GM13976 (cell line): Measurements from ENCODE around the gene HEXIM2.

Experiments
- DNase-seq: peaks from one replicate; pipeline ENCODE4 v3.0.0; 2012; ENCODE audit warnings: low spot score
- in situ Hi-C: fragments of 300-500 bp; cut with MboI; formaldehyde crosslinking; loops from one replicate; pipeline ENCODE4 v1.12.0; 2022; ENCODE audit warnings: low sequenced_read_pairs, mixed read lengths, inconsistent platforms; ENCODE audit not compliant: unreplicated experiment
- TF ChIP-seq, protein P1 (sequence below): IDR thresholded peaks from 2 replicates; pipeline ENCODE4 v1.5.1; 2012; ENCODE audit warnings: borderline replicate concordance, mild to moderate bottlenecking; ENCODE audit not compliant: insufficient read depth; ENCODE audit errors: extremely low read depth, missing control alignments, control extremely low read depth

Gene HEXIM2

DNA sequence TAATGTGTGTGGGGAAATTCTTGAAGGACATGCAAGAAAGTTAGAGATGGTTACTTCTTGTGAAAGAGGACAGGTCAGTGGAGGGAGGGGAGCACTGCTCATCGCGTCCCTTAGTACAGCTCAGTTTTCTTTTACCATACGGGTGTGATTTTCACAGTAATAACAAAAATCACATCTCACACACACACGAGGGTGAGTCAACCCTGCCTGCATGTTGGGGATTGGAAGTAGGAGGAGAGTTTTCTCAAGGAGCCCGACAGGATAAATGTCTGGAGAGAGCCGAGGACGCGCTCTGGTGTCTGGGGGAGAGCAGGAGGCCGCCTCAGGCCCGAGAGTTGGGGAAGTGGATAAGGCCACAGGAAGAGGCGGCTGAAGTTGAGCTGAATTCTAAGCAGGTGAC, 45.8 kb upstream of the HEXIM2 start:
- in situ Hi-C loops, result no loop called here
- DNase-seq, result no peak
- TF ChIP-seq, protein P1, sequence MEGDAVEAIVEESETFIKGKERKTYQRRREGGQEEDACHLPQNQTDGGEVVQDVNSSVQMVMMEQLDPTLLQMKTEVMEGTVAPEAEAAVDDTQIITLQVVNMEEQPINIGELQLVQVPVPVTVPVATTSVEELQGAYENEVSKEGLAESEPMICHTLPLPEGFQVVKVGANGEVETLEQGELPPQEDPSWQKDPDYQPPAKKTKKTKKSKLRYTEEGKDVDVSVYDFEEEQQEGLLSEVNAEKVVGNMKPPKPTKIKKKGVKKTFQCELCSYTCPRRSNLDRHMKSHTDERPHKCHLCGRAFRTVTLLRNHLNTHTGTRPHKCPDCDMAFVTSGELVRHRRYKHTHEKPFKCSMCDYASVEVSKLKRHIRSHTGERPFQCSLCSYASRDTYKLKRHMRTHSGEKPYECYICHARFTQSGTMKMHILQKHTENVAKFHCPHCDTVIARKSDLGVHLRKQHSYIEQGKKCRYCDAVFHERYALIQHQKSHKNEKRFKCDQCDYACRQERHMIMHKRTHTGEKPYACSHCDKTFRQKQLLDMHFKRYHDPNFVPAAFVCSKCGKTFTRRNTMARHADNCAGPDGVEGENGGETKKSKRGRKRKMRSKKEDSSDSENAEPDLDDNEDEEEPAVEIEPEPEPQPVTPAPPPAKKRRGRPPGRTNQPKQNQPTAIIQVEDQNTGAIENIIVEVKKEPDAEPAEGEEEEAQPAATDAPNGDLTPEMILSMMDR, result no peak

DNA sequence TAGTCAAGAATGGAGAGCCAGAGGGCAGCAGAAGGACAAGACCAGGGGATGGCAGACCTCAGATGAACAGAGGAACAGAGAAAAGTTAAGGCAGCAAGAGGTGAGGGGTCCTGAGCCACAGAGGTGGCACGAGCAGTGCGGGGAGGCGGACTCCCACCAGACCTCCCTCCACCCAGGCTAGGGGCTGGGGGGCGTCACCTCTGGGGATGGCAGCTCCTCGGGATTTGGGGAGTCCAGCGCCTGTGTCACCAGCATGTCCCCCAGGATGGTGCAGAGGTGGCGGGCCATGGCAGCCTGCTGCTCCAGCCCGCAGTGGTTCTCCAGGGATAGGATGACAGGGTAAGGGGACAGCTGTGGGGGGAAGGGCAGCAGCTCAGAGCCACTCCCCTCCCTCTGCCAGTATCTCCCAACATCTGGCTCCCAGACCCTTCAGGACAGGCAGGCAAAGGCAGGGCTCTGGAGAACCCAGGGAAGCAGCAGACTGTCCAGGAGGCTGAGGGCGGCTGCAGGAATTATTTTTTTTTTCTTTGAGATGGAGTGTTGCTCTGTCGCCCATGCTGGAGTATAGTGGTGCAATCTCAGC, 45.1 kb upstream of the HEXIM2 start:
- in situ Hi-C loops, result no loop called here
- TF ChIP-seq, protein P1, result no peak
- no peak for DNase-seq

DNA sequence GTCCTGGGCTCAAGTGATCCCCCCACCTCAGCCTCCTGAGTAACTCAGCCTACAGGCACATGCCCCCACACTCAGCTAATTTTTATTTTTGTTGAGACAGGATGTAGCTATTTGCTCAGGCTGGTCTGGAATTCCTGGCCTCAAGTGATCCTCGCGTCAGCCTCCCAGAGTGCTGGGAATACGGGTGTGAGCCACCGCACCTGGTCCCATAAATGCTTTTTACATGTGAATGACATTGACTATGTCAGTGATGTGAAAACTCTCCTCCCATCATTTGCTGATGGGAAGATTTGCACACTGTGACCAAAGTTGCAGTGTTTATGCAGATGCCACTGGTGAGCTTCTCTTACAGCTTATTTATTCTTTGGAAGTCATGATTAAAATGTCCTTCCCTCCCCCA, 44.3 kb upstream of the HEXIM2 start:
- no peak for DNase-seq
- in situ Hi-C loops, result no loop called here
- TF ChIP-seq, protein P1, result no peak

- DNase-seq, result no peak
- in situ Hi-C loops, result no loop called here
- TF ChIP-seq, protein P1, result no peak
These were observed 43.6 kb upstream of the HEXIM2 start for GRCh38 chr17:45117848-45118646.

DNA sequence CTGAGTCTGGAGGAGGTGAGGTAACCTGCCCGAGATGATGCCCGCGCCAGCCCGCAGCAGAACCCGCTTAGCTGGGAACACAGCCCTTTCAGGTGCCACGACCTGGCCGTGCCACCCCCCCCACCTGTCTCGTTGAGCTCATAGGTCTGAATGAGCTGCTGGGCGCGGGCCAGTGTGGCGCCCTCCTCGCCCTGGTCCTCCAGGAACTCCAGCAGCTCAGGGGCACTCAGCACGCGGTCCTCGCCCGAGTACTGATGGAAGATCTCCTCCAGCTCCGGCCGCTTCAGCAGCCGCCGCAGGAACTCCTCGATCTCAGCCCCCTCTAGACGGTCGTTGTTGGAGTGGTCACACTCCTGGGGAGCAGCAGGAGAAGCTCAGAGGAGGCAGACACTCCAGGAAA, 43.0 kb upstream of the HEXIM2 start:
- no peak for DNase-seq
- TF ChIP-seq, protein P1, result no peak
- in situ Hi-C loops, result no loop called here

GRCh38 chr17:45119964-45120363, 41.7 kb upstream of the HEXIM2 start:
- in situ Hi-C loops, result no loop called here
- TF ChIP-seq, protein P1, result no peak
- no peak for DNase-seq

- DNase-seq, result no peak
- TF ChIP-seq, protein P1, result no peak
- in situ Hi-C loops, result no loop called here
These were observed 41.1 kb upstream of the HEXIM2 start for GRCh38 chr17:45120558-45120957.
